HL-60 (cell line): ENCODE results near the gene EVC.

Experiments used
- DNase-seq, 2 experiments: peaks; one replicate each; pipeline ENCODE4 v3.0.0-alpha.2; 2010 to 2020; ENCODE audit warnings: low read depth in 1 of 2, low spot score in 1 of 2
- H3K27ac ChIP-seq: fragments of 250-450 bp; sonication (Bioruptor Pico); replicated peaks from 2 replicates; pipeline ENCODE4 v1.5.1; 2020; ENCODE audit warnings: mild to moderate bottlenecking, moderate library complexity
- H3K27me3 ChIP-seq: fragments of 250-450 bp; sonication (Bioruptor Pico); 2 replicates; pipeline ENCODE4 v1.5.1; 2021; ENCODE audit warnings: mild to moderate bottlenecking, moderate library complexity; ENCODE audit not compliant: insufficient read depth, poor library complexity, severe bottlenecking
- H3K4me3 ChIP-seq: replicated peaks from 2 replicates; pipeline ENCODE4 v1.5.1; 2011; ENCODE audit warnings: mild to moderate bottlenecking, control low read depth, low read length; ENCODE audit not compliant: insufficient read depth
- GABPA ChIP-seq: IDR thresholded peaks from 2 replicates; pipeline ENCODE4 v1.6.1; 2012; ENCODE audit warnings: low read depth
- POLR2AphosphoS5 ChIP-seq: IDR thresholded peaks from 2 replicates; pipeline ENCODE4 v1.6.1; 2012; ENCODE audit warnings: low read depth
- SPI1 ChIP-seq: IDR thresholded peaks from 2 replicates; pipeline ENCODE4 v1.6.1; 2012; ENCODE audit warnings: low read depth, mild to moderate bottlenecking, borderline replicate concordance
- TF ChIP-seq, protein P1 (sequence below): IDR thresholded peaks from 2 replicates; pipeline ENCODE4 v1.6.1; 2012; ENCODE audit warnings: low read depth; ENCODE audit not compliant: insufficient replicate concordance
- TF ChIP-seq, protein P2 (sequence below): IDR thresholded peaks from one replicate; pipeline ENCODE4 v1.5.1; 2011; ENCODE audit warnings: low read length, control low read depth, inconsistent platforms; ENCODE audit not compliant: insufficient read depth

The EVC gene

DNA sequence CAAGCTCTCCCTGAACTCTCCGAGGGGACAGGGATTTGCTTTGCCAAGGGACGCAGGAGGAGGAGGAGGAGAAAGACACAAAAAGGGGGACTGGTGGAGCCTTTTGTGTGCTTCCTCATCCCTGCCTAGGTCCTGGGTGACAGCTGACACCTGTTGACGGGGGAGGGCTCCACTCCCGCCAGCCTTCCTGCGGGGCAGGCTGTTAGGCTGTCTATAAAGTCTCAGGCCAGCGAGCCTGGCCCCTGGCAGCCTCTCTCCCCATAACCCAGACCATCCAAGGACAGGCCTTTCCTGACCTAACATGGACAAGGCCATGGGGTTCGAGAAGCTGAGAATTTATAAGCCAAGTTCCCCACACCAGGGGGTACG lies 1.8 kb upstream of the EVC start:
- TF ChIP-seq SPI1 (no peak), GABPA (no peak), POLR2AphosphoS5 (no peak)
- TF ChIP-seq, protein P1, sequence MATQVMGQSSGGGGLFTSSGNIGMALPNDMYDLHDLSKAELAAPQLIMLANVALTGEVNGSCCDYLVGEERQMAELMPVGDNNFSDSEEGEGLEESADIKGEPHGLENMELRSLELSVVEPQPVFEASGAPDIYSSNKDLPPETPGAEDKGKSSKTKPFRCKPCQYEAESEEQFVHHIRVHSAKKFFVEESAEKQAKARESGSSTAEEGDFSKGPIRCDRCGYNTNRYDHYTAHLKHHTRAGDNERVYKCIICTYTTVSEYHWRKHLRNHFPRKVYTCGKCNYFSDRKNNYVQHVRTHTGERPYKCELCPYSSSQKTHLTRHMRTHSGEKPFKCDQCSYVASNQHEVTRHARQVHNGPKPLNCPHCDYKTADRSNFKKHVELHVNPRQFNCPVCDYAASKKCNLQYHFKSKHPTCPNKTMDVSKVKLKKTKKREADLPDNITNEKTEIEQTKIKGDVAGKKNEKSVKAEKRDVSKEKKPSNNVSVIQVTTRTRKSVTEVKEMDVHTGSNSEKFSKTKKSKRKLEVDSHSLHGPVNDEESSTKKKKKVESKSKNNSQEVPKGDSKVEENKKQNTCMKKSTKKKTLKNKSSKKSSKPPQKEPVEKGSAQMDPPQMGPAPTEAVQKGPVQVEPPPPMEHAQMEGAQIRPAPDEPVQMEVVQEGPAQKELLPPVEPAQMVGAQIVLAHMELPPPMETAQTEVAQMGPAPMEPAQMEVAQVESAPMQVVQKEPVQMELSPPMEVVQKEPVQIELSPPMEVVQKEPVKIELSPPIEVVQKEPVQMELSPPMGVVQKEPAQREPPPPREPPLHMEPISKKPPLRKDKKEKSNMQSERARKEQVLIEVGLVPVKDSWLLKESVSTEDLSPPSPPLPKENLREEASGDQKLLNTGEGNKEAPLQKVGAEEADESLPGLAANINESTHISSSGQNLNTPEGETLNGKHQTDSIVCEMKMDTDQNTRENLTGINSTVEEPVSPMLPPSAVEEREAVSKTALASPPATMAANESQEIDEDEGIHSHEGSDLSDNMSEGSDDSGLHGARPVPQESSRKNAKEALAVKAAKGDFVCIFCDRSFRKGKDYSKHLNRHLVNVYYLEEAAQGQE = no peak
- TF ChIP-seq, protein P2, sequence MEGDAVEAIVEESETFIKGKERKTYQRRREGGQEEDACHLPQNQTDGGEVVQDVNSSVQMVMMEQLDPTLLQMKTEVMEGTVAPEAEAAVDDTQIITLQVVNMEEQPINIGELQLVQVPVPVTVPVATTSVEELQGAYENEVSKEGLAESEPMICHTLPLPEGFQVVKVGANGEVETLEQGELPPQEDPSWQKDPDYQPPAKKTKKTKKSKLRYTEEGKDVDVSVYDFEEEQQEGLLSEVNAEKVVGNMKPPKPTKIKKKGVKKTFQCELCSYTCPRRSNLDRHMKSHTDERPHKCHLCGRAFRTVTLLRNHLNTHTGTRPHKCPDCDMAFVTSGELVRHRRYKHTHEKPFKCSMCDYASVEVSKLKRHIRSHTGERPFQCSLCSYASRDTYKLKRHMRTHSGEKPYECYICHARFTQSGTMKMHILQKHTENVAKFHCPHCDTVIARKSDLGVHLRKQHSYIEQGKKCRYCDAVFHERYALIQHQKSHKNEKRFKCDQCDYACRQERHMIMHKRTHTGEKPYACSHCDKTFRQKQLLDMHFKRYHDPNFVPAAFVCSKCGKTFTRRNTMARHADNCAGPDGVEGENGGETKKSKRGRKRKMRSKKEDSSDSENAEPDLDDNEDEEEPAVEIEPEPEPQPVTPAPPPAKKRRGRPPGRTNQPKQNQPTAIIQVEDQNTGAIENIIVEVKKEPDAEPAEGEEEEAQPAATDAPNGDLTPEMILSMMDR = no peak
- Histone ChIP-seq H3K4me3 (no peak overlapping the region), H3K27ac (no peak overlapping the region), H3K27me3 (peaks cover 43% of the 10 kb centered on the region)
- DNase-seq = no peak

DNA sequence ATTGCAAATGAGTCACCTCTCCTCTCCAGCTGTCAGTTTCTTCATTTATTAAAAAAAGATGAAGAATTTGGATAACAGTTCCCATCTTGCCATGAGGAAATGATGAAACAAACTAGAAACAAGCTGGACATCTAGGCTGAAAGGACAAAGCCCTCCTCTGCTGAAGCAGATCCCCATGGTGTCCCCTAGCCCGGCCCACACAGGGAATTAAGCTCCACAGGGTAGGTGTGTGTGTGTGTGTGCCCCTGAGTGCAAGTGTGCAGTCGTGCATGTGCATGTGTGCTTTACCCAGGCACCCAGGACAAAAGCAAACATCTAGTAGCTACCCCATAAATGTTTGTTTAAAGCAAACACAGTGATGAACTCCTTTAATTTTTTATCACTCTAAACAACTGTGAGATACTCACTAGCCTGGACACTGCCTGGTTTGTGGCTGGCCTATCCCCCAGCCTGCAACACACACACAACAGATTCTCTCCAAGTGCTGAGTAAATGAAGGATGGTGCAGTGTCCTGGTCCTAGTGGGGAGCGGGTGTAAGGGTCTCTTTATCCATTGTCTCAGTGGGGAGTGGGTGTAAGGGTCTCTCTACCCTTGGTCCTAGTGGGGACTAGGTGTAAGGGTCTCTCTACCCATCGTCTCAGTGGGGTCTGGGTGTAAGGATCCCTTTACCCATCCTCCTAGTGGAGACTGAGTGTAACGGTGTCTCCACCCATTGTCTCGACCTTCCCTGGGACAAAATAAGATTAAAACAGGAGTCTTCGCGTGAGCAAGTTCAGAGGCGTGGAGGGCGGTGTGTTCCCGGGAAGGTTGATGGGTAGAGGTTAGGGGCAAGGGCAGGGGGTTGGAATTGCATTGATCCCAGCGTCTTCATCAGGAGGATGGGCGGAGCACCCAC lies 688 bp upstream of the EVC start:
- no peak for DNase-seq
- Histone ChIP-seq H3K27me3 (peaks cover 43% of the 10 kb centered on the region), H3K27ac (no peak overlapping the region), H3K4me3 (no peak overlapping the region)
- TF ChIP-seq, protein P1 = no peak
- no peak for TF ChIP-seq SPI1
- no peak for TF ChIP-seq GABPA
- no peak for TF ChIP-seq POLR2AphosphoS5
- TF ChIP-seq, protein P2 = no peak

DNA sequence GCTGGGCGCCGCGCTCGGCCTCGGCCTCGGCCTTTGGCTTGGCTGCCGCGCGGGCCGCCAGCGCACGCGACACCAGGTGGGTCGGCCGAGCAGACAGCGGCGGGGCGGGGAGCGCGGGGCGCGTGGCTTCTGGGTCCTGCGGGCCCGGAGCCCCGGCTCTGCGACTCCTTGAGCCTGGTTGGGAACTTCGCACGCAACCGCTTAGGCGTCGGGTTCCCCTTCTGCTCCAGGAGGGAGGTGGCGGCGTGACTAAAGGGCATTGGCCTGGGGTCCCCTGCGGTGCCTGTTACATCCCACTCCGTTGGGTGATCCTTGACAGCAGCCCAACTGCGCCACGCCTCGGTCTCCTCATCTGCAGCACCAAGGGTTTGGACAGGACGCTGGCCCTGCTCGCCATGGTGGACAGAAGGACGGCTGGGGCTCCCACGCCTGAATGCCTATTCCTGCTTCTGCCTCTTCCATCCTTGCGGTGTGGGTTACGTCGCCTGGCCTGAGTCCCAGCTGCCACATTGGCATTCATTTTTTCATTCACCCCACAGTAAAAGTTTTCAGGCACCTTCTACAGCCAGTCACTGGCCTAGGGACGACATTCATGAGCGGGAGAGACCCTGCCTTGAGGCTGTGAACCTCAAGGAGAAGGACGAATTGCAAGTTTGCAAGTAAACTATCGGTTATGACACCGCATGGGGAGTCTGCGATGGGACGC lies 631 bp downstream of the EVC start:
- peaks cover 40% of the 10 kb centered on the region for H3K27me3 ChIP-seq
- no peak for DNase-seq
- no peak overlapping the region for H3K27ac ChIP-seq
- no peak overlapping the region for H3K4me3 ChIP-seq
- TF ChIP-seq GABPA = no peak
- TF ChIP-seq, protein P2 = no peak
- TF ChIP-seq, protein P1 = no peak
- no peak for TF ChIP-seq POLR2AphosphoS5
- TF ChIP-seq SPI1 = no peak
